T-helper 9 cell (primary cell): ENCODE measurements around the gene CDCA3.
"Not testable (repeated sequence)": the region's sequence is repeated elsewhere in the genome, so short reads cannot be mapped to it uniquely, and the experiment has no call there.

ENCODE experiments used
- DNase-seq: peaks from one replicate; pipeline ENCODE4 v3.0.0-alpha.2; 2020

CDCA3 gene

DNA sequence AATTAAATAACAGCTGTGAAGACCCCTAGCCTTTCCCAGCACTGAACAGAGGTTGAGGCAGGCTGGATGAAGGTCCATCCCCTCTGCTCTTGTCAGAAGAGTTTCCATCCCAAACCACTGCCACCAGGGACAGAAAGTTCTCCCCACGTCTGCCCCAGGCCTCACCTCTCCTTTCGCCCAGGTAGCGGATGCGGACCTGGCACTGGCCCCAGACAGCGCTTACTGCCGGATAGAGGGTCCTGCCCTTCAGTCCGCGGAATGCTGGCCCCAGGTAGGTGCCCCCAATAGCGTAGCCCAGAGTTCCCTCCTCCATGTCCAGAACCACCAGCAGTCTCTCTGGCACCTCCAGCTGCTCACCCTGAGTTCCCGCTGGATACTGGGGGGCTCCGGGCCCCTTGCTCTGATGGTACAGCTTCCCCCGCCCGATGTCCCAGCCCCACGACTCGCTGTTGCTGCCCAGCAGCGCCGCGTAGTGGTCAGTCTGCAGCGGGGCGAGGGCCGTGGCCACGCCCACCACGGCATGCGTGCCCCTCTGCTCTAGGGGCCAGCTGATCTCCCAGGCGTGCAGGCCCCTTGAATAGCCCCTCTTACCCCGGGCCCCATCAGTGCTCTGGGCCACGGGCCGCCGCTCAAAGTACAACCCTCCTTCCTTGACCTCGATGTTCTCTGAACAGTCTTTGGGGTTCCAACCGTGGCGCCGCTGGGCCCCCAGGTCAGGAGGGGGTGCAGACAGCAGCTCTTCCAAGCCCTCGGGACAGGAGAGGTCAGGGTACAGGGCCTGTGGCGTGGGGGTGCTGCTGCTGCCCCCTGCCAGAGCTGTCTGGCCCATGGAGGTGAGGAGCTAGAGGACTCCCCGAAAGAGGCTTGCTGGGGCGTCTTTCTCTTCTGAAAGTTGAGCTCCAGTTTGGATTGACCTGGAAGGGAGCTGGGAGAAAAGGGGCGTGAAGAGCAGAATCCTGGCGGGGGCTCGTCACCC lies 21.3 kb upstream of the CDCA3 start:
- peak; percentile 85 for DNase-seq

- DNase-seq = no peak
These were observed 20.2 kb upstream of the CDCA3 start for GRCh38 chr12:6871052-6871957.

DNA sequence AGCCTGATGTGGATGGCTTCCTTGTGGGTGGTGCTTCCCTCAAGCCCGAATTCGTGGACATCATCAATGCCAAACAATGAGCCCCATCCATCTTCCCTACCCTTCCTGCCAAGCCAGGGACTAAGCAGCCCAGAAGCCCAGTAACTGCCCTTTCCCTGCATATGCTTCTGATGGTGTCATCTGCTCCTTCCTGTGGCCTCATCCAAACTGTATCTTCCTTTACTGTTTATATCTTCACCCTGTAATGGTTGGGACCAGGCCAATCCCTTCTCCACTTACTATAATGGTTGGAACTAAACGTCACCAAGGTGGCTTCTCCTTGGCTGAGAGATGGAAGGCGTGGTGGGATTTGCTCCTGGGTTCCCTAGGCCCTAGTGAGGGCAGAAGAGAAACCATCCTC lies 19.2 kb upstream of the CDCA3 start:
- DNase-seq = not testable (repeated sequence)

DNA sequence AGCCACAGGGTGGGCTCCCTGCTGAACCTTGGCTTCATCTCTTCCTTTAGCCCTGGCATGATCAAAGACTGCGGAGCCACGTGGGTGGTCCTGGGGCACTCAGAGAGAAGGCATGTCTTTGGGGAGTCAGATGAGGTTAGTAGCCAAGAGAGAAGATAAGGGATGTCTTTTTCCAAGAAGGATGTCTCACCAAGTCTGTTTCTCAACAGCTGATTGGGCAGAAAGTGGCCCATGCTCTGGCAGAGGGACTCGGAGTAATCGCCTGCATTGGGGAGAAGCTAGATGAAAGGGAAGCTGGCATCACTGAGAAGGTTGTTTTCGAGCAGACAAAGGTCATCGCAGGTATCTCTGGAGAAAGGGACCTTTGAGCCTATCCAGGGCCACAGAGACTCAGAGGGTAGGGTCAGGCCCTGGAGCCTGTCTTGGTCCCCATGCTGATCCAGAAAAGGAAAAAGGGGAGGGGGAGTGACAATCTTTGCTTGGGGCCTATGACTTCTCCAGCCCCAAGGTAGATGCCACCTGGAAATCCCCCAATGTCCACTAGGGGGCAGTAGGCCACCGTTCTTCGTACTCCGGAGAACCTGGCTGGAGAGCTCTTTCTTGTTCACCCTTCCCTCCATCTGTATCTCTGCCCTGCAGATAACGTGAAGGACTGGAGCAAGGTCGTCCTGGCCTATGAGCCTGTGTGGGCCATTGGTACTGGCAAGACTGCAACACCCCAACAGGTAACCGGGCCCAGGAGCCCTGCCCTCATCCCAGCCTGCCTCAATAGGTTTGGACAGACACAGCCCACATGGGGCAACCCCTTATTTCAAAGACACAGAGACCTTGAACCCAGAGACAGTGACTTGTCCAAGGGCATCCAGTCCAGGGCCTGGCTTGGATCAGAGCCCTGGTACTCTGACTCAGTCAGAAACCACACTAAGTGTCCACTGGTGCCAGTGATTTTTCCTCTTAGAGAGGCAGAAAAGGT lies 18.2 kb upstream of the CDCA3 start:
- DNase-seq = peak; percentile 84

DNA sequence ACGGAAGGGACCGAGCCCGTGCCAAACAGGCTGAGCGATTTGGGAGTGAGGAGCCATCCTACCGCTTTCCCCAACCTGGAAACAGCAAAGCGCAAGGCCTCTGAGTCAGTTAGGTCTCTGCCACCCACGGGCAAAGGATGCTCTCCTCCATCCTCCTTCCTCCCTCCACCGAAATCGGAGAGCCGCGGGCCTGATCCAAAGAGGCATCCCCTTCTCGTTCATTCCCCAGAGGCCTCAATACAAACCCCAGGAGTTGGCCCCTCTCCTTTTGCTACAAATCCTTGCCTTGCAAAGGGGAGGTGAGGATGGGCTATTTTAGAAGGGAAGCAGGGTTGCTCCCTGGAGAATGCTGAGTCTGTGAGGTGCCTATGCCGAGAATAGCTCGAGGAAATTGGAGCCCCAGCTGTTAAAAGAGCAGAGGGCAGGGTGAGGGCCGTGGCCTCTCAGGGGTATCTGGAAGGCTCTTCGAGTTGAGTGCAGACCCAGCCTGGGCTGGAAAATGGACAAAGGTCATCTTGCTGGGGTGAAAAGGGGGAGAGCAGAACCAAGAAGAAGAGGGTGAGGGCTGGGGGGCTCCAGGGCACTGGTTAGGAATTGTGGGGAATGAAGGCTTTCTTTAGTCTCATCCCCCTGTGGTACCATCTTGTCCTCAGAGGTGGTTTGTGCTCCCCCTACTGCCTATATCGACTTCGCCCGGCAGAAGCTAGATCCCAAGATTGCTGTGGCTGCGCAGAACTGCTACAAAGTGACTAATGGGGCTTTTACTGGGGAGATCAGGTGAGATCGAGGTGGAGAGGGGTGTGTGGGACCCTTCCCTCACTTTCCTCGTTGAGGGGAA lies 17.3 kb upstream of the CDCA3 start:
- DNase-seq = no peak

DNA sequence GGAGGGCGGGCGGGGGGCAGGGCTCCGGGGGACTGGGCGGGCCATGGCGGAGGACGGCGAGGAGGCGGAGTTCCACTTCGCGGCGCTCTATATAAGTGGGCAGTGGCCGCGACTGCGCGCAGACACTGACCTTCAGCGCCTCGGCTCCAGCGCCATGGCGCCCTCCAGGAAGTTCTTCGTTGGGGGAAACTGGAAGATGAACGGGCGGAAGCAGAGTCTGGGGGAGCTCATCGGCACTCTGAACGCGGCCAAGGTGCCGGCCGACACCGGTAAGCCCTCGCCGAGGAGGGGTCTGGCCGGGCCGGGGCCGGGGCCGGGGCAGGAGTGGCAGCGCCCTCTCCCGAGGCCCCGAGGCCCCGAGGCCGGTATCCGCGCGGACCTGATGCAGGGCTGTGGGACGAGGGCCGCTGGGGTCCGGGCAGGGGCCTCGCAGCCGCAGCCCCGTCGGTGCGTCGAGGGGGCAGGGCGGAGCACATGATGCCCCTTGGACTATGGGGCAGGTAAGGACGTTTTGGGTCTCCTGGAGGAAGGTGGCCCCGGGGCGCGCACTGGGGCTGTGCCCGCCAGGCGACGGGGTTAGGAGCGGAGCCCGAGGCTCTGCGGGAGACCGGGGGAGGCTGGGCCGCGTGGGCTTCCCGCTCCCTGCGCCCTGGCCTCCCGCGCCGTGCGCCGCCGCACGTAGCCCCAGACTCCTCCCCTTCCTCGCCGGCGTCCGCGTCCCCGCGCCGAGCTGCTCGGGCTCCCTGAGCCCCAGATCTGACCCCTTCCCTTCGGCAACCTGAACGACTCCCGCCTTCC lies 16.5 kb upstream of the CDCA3 start, which contains the start of gene TPI1:
Gene TPI1 (plus strand): TSS at position 119 of the 798 bp plus-strand sequence. CDS start 36 bp downstream, at position 155.
- DNase-seq = peak; percentile 74

DNA sequence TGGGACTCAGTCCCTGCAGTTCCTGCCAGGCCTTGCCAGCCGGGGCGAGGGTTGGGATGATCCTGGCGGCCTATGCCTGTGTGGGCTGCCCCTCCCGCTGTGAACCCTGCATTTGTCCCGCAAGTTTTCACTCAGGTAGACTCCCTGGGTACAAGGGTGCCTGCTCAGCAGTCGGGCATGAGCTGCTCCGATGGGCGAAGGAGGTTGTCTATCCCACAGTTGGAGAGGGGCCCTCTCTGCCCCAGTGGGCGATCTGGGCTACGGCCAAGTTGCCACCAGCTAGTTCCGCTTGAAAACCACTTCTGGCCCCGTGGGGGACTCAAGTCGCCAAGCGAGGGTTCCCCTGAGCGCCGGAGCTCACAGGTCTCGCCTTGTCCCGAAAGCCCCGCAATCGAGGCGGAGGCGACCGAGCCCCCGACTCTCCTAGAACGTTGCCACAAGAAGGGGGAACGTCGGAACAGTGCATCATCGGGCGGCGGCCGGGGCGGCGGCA lies 15.9 kb upstream of the CDCA3 start:
- no peak for DNase-seq

DNA sequence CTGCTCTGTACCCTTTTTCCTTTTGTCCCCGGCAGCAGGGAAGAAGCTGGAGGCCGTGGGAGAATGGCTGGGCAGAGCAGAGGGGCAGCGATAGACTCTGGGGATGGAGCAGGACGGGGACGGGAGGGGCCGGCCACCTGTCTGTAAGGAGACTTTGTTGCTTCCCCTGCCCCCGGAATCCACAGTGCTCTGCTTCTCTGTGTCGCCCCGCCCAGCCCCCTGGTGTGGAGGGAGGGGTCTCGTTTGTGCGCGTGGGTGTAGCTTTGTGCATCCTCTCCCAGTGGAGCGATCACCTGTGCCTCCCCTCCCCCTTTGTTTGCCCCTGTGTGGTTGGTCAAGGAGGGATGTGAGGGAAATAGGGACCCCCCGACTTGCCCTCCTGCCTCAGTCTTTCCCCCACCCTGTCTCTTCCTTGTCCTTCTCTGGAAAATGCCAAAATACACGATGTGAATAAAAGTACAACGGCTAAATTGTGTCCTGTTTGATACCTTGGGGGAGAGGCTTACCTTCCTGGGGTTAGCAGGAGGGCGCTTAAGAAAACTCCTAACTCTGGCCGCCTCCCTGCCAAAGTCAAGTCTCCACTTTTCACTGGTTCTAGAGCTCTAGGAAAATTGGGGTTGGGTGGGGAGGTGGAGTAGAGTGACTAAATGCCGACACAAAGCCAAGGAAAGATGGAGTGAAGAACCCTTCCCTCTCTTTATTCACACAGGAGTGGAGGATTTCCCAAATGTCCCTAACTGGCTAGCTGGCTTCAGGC lies 15.3 kb upstream of the CDCA3 start:
- no peak for DNase-seq

GRCh38 chr12:6865307-6865706 lies 14.2 kb upstream of the CDCA3 start:
- DNase-seq = not testable (repeated sequence)

- DNase-seq = no peak
These were observed 12.7 kb upstream of the CDCA3 start for GRCh38 chr12:6863586-6864321.

DNA sequence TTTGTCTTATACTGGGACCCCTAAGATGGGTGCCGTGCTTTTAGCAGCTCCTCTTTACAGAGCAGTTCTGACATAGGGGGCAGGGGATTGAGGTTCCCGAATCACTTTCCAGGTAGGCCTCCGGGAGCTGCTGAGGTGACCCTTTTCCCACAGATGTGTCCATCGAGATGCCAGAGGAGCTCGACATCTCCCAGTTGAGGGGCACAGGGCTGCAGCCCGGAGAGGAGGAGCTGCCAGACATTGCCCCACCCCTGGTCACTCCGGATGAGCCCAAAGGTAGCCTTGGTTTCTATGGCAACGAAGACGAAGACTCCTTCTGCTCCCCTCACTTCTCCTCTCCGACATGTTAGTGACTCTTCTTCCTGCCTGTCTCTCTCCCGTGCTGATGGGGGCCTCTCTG lies 11.9 kb upstream of the CDCA3 start:
- no peak for DNase-seq

- DNase-seq = no peak
These were observed 10.3 kb upstream of the CDCA3 start for GRCh38 chr12:6861391-6861790.

- DNase-seq = no peak
These were observed 9.9 kb upstream of the CDCA3 start for GRCh38 chr12:6860942-6861341.

- DNase-seq = no peak
These were observed 9.0 kb upstream of the CDCA3 start for GRCh38 chr12:6860116-6860515.

- DNase-seq = no peak
These were observed 7.7 kb upstream of the CDCA3 start for GRCh38 chr12:6858799-6859198.

DNA sequence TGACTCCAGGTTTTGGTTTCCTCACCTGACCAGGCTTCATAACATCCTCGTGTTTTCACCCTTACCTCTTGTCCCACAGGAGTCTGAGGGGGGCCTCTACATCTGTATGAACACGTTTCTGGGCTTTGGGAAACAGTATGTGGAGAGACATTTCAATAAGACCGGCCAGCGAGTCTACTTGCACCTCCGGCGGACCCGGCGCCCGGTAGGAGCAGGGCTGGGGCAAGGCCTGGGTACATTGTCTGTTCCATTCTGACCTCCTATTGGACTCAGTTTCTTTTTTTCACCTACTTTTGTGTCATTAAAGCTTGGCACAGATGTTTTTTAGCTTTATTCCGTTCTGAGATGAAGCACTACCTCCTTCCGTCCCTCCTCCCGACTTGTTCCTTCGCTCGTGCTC lies 4.2 kb upstream of the CDCA3 start:
- DNase-seq = no peak

DNA sequence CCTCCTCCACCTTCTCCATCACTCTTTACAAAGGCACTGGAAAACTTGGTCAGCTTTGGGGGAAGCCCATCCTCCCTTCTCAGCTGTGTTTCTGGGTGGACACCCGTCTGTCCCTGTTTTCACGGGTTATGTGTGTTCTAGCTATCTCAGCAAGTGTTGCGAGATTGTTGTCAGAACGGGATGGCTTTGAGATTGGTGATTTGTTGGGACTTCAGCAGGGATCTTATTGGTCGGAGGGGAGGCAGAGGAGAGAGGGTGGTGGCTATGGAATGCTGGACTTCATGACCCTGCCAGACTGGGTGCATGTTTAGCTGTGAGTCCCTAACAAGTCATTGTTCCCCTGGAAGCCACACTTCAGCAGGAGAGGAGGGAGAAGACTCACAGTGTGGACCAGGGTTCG lies 3.0 kb upstream of the CDCA3 start:
- DNase-seq = no peak

DNA sequence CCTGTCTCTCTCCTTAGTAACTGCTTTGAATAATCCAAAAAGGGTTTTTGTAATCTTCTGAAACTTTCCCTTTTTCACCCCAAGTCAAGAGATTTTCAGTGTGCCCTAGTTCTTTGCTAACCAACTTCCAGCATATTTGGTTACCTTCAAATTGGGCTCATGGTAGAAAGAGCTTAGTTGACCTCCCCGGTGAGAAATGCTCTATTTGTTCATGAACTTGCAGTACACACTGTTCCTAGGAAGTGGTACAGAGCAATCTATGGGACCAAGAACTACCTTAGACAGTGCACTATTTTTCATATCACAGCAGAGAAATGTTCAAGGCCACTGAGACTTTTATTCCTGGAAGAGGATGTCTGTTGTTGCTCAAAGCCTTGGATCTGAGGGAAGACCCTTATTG lies 2.5 kb upstream of the CDCA3 start:
- DNase-seq = no peak
